Measurements from ENCODE around the gene ADAMTS20.
"Not testable (repeated sequence)": the region's sequence is repeated elsewhere in the genome, so short reads cannot be mapped to it uniquely, and the experiment has no call there.

Gene ADAMTS20

GRCh38 chr12:43551971-43552559 lies at the start of gene ADAMTS20:
TSS of gene ADAMTS20 (minus strand) at chr12:43552203. CDS start at chr12:43551921, 282 bp downstream.
- DNase-seq, result no peak

GRCh38 chr12:43599708-43600107 lies 47.7 kb upstream of the ADAMTS20 start:
- no peak for DNase-seq

- no peak for DNase-seq
These were observed 47.1 kb upstream of the ADAMTS20 start for GRCh38 chr12:43599066-43599465.

- no peak for DNase-seq
These were observed 38.3 kb upstream of the ADAMTS20 start for GRCh38 chr12:43590307-43590706.

- DNase-seq, result no peak
These were observed 34.7 kb upstream of the ADAMTS20 start for GRCh38 chr12:43586646-43587245.

- no peak for DNase-seq
These were observed 33.7 kb upstream of the ADAMTS20 start for GRCh38 chr12:43585676-43586075.

GRCh38 chr12:43580601-43581000 lies 28.6 kb upstream of the ADAMTS20 start:
- DNase-seq, result no peak

GRCh38 chr12:43579206-43579605 lies 27.2 kb upstream of the ADAMTS20 start:
- DNase-seq, result no peak

- no peak for DNase-seq
These were observed 26.8 kb upstream of the ADAMTS20 start for GRCh38 chr12:43578782-43579181.

GRCh38 chr12:43577381-43577780 lies 25.4 kb upstream of the ADAMTS20 start:
- DNase-seq, result no peak

- no peak for DNase-seq
These were observed 24.2 kb upstream of the ADAMTS20 start for GRCh38 chr12:43576162-43576561.

GRCh38 chr12:43571885-43572284 lies 19.9 kb upstream of the ADAMTS20 start:
- no peak for DNase-seq

- no peak for DNase-seq
These were observed 4.1 kb upstream of the ADAMTS20 start for GRCh38 chr12:43556057-43556456.

GRCh38 chr12:43551279-43551970 lies 578 bp downstream of the ADAMTS20 start:
- no peak for DNase-seq

GRCh38 chr12:43550831-43551271 lies 1.2 kb downstream of the ADAMTS20 start:
- DNase-seq, result no peak

- DNase-seq, result no peak
These were observed 7.3 kb downstream of the ADAMTS20 start for GRCh38 chr12:43544703-43545102.

GRCh38 chr12:43540470-43540869 lies 11.5 kb downstream of the ADAMTS20 start:
- DNase-seq, result no peak

GRCh38 chr12:43537675-43538074 lies 14.3 kb downstream of the ADAMTS20 start:
- not testable (repeated sequence) for DNase-seq

GRCh38 chr12:43516045-43516444 lies 36.0 kb downstream of the ADAMTS20 start:
- DNase-seq, result no peak

- no peak for DNase-seq
These were observed 50.3 kb downstream of the ADAMTS20 start for GRCh38 chr12:43501703-43502102.

GRCh38 chr12:43493261-43493797 lies 58.7 kb downstream of the ADAMTS20 start:
- DNase-seq, result no peak

- DNase-seq, result no peak
These were observed 69.5 kb downstream of the ADAMTS20 start for GRCh38 chr12:43482311-43483085.

GRCh38 chr12:43480591-43480990 lies 71.4 kb downstream of the ADAMTS20 start:
- DNase-seq, result no peak
